Measurements from ENCODE around the gene ACTR2. TPM values are rescaled to one million over a fixed set of nuclear protein-coding genes. Genes with fewer than 3 reads are reported as not detected.

ACTR2 gene
- total and polyA plus RNA-seq, 2 experiments from 2014 or later, result 75.6 to 89.4 TPM

DNA sequence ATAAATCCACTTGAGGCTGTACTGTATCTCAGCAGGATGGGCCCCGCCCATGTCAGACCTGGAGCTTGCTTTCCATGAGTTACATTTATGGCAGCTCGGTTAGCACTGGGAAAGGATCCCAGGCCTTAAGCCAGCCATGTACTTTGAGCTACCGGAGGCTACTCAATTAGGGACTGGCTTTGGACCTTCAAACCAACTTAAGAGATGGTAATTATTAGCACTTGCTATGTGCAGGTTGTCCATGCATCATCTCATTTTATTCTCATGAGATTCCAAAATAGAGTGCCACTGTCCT, 64.4 kb downstream of the ACTR2 start:
- TF ChIP-seq EZH2 (IDR thresholded peaks at IDR 0.05; ENCODE audit: borderline replicate concordance) (no peak), EZH2phosphoT487 (IDR thresholded peaks at IDR 0.05; ENCODE audit: low read depth, severe bottlenecking, unreplicated experiment) (no peak)
- TF ChIP-seq, protein P1, sequence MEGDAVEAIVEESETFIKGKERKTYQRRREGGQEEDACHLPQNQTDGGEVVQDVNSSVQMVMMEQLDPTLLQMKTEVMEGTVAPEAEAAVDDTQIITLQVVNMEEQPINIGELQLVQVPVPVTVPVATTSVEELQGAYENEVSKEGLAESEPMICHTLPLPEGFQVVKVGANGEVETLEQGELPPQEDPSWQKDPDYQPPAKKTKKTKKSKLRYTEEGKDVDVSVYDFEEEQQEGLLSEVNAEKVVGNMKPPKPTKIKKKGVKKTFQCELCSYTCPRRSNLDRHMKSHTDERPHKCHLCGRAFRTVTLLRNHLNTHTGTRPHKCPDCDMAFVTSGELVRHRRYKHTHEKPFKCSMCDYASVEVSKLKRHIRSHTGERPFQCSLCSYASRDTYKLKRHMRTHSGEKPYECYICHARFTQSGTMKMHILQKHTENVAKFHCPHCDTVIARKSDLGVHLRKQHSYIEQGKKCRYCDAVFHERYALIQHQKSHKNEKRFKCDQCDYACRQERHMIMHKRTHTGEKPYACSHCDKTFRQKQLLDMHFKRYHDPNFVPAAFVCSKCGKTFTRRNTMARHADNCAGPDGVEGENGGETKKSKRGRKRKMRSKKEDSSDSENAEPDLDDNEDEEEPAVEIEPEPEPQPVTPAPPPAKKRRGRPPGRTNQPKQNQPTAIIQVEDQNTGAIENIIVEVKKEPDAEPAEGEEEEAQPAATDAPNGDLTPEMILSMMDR (IDR thresholded peaks at IDR 0.05; ENCODE audit: poor library complexity), result no peak
- 82% methylated on average over 3 of the region's 3 CpGs for WGBS (ENCODE audit: low lambda C conversion rate, missing lambda C conversion rate)

DNA sequence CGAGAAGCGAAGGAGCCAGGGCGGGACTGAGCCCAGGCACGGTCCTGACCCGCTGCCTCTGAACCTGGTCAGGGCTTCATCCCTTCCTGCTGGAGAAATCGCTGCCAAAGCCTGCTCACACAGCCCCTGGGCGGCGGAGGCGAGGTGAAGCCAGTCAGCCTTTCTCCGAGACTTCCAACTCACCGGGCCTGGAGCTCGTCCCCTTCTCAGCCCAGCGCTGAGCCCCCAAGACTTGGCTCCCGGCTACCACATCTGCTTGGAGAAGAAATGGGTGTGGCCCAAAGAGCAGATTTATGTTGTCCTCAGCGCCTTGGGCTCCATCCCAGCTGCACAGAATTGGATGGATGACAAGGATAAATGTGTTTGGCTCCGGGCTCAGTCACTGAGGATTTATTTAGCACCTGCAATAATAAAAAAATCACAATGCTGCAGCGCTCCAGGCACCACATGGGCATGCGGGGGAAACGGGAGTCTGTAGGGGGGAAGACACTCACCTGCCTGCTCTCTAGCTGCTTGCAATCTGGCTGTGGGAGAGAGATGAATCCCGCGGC, 64.9 kb downstream of the ACTR2 start:
- no peak for DNase-seq (ENCODE audit: low spot score)
- H2AFZ ChIP-seq, result no peak overlapping the region
- H3K4me3 ChIP-seq, result no peak overlapping the region
- no peaks in the 10 kb centered on the region for H3K9me2 ChIP-seq (replicated peaks; ENCODE audit: insufficient read depth)
- no peak overlapping the region for H3K4me2 ChIP-seq
- H3K79me2 ChIP-seq, result no peaks in the 10 kb centered on the region
- H3K27me3 ChIP-seq, result no peaks in the 10 kb centered on the region
- 84% methylated on average over 21 of the region's 21 CpGs for WGBS (ENCODE audit: low lambda C conversion rate, missing lambda C conversion rate)
- no peak overlapping the region for H3K27ac ChIP-seq
- TF ChIP-seq EZH2phosphoT487 (IDR thresholded peaks at IDR 0.05; ENCODE audit: low read depth, severe bottlenecking, unreplicated experiment) (no peak), EZH2 (IDR thresholded peaks at IDR 0.05; ENCODE audit: borderline replicate concordance) (no peak)
- TF ChIP-seq, protein P1 (IDR thresholded peaks at IDR 0.05; ENCODE audit: poor library complexity), result no peak
- H3K9me3 ChIP-seq (ENCODE audit: low read depth), result no peaks in the 10 kb centered on the region
- H3K36me3 ChIP-seq (replicated peaks; ENCODE audit: insufficient read depth, low read depth), result no peaks in the 10 kb centered on the region
- no peaks in the 10 kb centered on the region for H4K20me1 ChIP-seq (ENCODE audit: insufficient read depth, poor library complexity, severe bottlenecking)
- H3K4me1 ChIP-seq (ENCODE audit: insufficient read depth), result peaks cover 4% of the 10 kb centered on the region

More for the DNA sequence above, 64.4 kb downstream of the ACTR2 start:
- no peaks in the 10 kb centered on the region for H3K79me2 ChIP-seq
- H2AFZ ChIP-seq, result no peak overlapping the region
- H3K27me3 ChIP-seq, result no peaks in the 10 kb centered on the region
- no peak overlapping the region for H3K4me2 ChIP-seq
- H3K9me3 ChIP-seq (ENCODE audit: low read depth), result no peaks in the 10 kb centered on the region
- DNase-seq (ENCODE audit: low spot score), result peak; percentile 37
- no peaks in the 10 kb centered on the region for H3K9me2 ChIP-seq (replicated peaks; ENCODE audit: insufficient read depth)
- H4K20me1 ChIP-seq (ENCODE audit: insufficient read depth, poor library complexity, severe bottlenecking), result no peaks in the 10 kb centered on the region
- peaks cover 4% of the 10 kb centered on the region for H3K4me1 ChIP-seq (ENCODE audit: insufficient read depth)
- H3K27ac ChIP-seq, result no peak overlapping the region
- H3K4me3 ChIP-seq, result no peak overlapping the region
- H3K36me3 ChIP-seq (replicated peaks; ENCODE audit: insufficient read depth, low read depth), result no peaks in the 10 kb centered on the region

DNA sequence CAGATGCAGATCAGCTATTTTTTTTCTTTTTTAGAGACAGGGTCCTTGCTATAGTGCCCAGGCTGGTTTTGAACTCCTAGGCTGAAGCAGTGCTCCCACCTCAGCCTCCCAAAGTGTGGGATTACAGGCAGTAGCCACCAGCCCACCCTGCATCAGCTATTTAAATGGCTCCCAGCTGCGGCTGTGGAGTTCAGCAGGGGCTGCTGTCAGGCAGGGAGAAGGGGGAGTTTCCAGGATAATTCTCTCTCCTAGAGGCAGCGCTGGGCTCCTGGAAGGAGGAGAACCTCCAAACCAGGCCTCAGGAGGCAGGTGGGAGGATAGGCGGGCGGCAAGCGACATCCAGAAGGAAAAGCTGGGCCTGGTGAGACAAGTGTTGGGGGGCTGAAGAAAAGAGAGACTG, 65.7 kb downstream of the ACTR2 start:
- no peaks in the 10 kb centered on the region for H4K20me1 ChIP-seq (ENCODE audit: insufficient read depth, poor library complexity, severe bottlenecking)
- TF ChIP-seq EZH2 (IDR thresholded peaks at IDR 0.05; ENCODE audit: borderline replicate concordance), result no peak
- 88% methylated on average over 5 of the region's 5 CpGs for WGBS (ENCODE audit: low lambda C conversion rate, missing lambda C conversion rate)
- no peak overlapping the region for H2AFZ ChIP-seq
- H3K9me3 ChIP-seq (ENCODE audit: low read depth), result no peaks in the 10 kb centered on the region
- no peaks in the 10 kb centered on the region for H3K36me3 ChIP-seq (replicated peaks; ENCODE audit: insufficient read depth, low read depth)
- no peak for DNase-seq (ENCODE audit: low spot score)
- no peaks in the 10 kb centered on the region for H3K27me3 ChIP-seq
- no peak overlapping the region for H3K27ac ChIP-seq
- H3K9me2 ChIP-seq (replicated peaks; ENCODE audit: insufficient read depth), result no peaks in the 10 kb centered on the region
- H3K4me3 ChIP-seq, result no peak overlapping the region
- no peaks in the 10 kb centered on the region for H3K79me2 ChIP-seq
- peaks cover 4% of the 10 kb centered on the region for H3K4me1 ChIP-seq (ENCODE audit: insufficient read depth)
- H3K4me2 ChIP-seq, result no peak overlapping the region

DNA sequence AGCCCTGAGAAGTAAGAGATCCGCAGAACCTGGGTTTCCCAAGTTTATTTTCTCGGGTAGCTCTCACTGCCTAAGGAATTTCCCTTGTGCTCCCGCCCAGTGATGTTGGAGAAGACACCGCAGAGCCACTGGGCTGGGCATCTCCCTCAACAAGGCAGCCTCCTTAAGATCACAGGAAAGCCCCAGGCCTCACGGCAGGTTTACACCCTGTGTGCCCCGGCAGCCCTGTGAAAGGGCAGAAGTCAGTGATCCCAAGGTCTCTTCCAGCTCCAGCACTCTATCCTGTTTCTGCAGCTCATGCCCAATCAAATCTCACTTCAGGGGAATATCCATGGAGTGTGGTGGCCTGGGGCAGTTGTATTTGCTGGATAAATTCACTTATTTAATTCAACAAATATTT, 66.5 kb downstream of the ACTR2 start:
- no peak overlapping the region for H3K4me3 ChIP-seq
- no peaks in the 10 kb centered on the region for H3K27me3 ChIP-seq
- no peaks in the 10 kb centered on the region for H3K79me2 ChIP-seq
- WGBS (ENCODE audit: low lambda C conversion rate, missing lambda C conversion rate), result 73% methylated on average over 6 of the region's 6 CpGs
- no peak for DNase-seq (ENCODE audit: low spot score)
- TF ChIP-seq EZH2phosphoT487 (IDR thresholded peaks at IDR 0.05; ENCODE audit: low read depth, severe bottlenecking, unreplicated experiment) (no peak), EZH2 (IDR thresholded peaks at IDR 0.05; ENCODE audit: borderline replicate concordance) (no peak)
- TF ChIP-seq, protein P1 (IDR thresholded peaks at IDR 0.05; ENCODE audit: poor library complexity), result no peak
- H3K9me3 ChIP-seq (ENCODE audit: low read depth), result no peaks in the 10 kb centered on the region
- no peak overlapping the region for H2AFZ ChIP-seq
- peaks cover 4% of the 10 kb centered on the region for H3K4me1 ChIP-seq (ENCODE audit: insufficient read depth)
- H3K27ac ChIP-seq, result peak overlapping the region; percentile 2
- H4K20me1 ChIP-seq (ENCODE audit: insufficient read depth, poor library complexity, severe bottlenecking), result no peaks in the 10 kb centered on the region
- H3K36me3 ChIP-seq (replicated peaks; ENCODE audit: insufficient read depth, low read depth), result no peaks in the 10 kb centered on the region
- H3K4me2 ChIP-seq, result no peak overlapping the region
- H3K9me2 ChIP-seq (replicated peaks; ENCODE audit: insufficient read depth), result no peaks in the 10 kb centered on the region
